Measurements from ENCODE around the gene FMN1.

GRCh38 chr15:33016405-33017024 lies 178.0 kb downstream of the FMN1 start:
- TF ChIP-seq CTCF (IDR thresholded peaks at IDR 0.05) (no peak), POLR2A (IDR thresholded peaks at IDR 0.05) (no peak), EP300 (IDR thresholded peaks at IDR 0.05; ENCODE audit: low read depth) (no peak)

Measured in transverse colon (tissue), 3 donors.